DMS 273 (cell line): Measurements from ENCODE around the gene TMEM81.

Source experiments
- DNase-seq: peaks from one replicate; lab custom pipeline; 2025; ENCODE audit not compliant: unreplicated experiment; lab: John Stamatoyannopoulos, UW

TMEM81 gene, protein sequence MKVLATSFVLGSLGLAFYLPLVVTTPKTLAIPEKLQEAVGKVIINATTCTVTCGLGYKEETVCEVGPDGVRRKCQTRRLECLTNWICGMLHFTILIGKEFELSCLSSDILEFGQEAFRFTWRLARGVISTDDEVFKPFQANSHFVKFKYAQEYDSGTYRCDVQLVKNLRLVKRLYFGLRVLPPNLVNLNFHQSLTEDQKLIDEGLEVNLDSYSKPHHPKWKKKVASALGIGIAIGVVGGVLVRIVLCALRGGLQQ

DNA sequence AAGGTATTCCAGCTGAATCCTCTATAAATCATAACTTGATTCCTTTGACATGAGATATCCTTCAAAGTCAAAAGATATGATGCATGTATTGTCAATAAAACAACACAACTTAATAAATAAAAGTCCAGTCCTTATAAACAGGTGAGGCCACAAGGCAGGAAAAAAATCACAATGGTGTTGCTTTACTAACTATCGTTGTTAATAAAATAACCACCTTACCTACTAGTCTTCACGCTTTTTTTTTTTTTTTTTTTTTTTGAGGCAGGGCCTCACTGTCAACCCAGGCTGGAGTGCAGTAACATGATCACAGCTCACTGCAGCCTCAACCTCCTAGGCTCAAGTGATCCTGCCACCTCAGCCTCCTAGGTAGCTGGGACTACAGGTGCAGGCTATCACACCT is at the start of gene TMEM81:
TMEM81 (minus strand) TSS at position 101 of the 400 bp plus-strand sequence. CDS start 140 bp downstream, outside the sequence.
- DNase-seq = no peak

- DNase-seq = no peak
Measured at GRCh38 chr1:205133287-205133686, 49.0 kb upstream of the TMEM81 start.

DNA sequence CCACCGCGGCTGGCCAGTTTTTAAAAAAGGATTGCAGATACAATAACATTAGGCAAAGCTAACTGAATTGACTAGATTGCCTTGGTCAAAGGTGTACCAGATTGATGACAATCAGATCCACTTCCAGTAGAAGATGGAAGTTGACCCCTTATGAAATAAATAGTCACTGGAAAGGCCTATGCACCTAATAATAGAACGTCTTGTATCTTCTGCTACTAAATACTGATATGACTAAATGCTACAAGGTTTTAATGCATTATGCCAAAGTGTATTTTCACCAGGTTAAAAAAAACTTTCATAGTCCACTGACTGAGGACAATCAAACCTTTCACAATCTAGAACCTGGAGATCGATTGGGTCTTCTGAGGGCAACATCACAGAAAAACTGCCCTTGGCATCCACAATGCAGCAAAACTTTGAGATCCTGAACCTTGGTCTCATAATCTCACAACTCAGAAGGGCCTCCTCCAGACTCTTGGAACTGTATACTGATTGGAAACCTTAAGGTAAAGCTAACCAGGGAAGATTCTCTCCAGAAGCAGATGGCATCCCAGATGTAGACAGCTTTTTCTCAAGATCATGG is 45.3 kb upstream of the TMEM81 start:
- DNase-seq = peak; percentile 18

DNA sequence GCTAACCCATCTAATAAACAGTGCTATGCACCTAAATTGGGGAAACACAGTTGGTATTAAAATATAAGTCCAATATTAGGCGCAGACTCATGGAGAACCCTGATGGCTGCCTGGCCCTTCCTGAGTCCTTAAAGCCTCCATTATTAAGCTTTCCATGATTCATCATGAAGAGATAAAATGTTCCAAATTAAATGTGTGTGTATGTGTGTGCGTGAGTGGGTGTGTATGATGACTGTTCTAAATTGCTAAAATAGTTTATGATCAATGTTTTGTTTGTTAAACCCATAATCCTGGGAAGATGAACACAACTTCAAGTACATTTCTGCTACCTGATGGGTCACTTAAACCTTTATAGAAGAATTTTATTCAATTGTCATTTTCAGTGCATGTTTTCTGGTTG is 43.8 kb upstream of the TMEM81 start:
- DNase-seq = no peak

- no peak for DNase-seq
Measured at GRCh38 chr1:205127646-205128045, 43.4 kb upstream of the TMEM81 start.

DNA sequence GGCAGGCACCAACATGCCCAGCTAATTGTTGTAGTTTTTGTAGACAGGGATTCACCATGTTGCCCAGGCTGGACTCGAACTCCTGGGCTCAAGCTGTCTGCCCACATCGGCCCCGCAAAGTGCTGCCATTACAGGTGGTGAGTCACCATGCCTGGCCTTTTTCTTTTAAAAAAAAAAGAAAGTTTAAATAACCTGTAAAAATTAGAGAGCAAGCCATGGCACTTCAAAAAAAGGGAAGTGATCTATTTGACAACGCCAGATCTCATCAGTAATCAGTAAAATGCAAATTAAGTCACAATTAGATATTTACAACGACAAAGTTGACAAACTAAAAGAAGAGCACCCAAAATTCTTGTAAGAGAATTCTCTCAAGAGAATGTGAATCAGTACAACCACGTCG is 40.5 kb upstream of the TMEM81 start:
- DNase-seq = no peak

DNA sequence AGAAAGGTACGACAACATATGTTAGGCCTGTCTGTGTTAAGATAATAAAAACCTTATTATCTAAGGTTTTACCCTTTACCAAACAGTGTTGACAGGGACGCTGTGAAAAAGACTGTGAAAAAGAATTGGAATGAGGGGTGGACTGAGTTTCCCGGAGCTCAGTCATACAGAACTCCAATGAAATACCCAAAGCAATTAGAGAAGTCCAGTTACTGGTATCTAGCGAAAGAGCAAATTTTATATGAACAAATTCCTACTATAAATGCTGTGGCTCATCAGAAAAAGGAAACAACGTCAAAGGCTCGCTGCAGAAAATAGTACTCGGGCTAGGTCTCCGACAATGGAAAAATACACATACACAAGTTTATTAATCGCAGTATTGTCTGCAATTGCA is 38.2 kb upstream of the TMEM81 start:
- DNase-seq = peak; percentile 41

DNA sequence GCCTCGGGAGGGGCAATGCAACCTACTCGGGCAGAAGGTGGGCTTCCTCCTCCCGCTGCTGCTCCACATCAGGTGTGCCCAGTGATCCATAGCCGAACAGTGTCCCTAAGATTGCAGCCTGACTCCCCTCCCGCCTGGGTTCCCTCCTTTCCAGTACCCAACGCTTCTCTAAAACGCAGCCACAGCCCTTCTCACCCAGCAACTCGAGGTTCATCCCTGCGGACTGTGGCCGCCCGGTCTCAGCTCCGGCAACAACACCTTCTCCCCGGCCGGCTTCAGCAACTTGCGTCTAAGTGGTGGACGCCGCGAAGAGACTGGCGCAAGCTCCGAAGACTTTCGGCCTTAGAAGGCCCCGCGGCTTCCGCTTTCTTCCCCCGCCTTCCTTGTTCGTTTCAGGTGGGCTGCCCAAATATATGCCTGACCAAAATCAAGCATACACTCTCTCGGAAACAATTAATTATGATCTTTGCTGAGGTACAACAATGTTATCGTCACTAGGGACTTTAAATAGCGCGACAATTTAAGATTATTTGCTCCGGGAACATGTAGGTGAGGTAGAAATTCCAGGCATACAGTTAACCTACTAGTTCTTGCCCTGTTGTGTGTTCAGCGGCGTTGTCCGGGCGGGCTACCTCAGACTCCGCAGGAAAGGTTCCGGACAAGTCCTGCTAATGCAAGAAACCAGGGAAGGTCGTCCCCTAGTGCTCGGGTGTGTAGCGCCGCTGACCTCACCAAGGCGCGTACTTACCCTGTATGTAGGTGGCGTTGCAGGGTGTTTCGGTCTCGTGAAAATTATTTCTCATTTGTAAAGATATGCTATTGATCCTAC is 37.6 kb upstream of the TMEM81 start, which contains the start of gene RBBP5:
RBBP5 (minus strand) TSS at position 319 of the 829 bp plus-strand sequence; CDS start at position 214, 105 bp downstream.
- DNase-seq = peak; percentile 99

DNA sequence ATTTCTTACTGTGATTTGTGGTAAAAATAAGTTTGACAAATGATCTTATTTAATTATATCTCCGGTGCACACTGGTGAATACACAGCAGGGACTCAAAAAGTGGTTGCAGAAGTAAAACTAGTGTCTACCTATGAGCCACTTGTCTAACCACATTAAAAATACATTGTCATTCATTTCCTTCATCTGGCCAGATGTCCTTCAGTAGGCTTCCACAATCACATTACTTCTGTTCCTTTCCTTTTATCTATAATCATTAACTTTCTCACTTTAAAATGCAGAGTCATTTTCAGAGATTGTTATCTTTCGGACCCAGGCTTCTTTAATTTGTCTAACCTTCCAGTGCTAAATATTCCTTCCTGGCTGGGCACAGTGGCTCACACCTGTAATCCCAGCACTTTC is 34.5 kb upstream of the TMEM81 start:
- DNase-seq = no peak

- DNase-seq = no peak
Measured at GRCh38 chr1:205111354-205111753, 27.1 kb upstream of the TMEM81 start.

DNA sequence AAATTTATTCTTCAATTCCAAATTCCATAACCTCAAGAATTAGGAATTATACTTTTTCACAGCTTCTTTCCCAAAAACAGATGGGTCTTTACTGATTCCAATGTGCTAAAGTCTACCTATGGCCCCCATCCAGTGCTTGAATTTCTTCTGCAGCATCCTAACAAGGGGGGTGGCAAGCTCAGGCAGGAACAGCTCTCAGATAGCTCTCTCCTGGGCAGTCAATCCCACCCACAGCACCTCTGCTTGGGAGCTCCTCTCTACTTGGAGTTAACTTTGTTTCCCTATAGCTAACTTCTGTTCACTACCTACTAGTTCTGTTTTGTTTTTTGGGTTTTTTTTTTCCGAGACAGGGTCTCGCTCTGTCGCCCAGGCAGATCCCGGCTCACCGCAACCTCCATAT is 25.5 kb upstream of the TMEM81 start:
- DNase-seq = no peak

- no peak for DNase-seq
Measured at GRCh38 chr1:205109269-205109668, 25.0 kb upstream of the TMEM81 start.

DNA sequence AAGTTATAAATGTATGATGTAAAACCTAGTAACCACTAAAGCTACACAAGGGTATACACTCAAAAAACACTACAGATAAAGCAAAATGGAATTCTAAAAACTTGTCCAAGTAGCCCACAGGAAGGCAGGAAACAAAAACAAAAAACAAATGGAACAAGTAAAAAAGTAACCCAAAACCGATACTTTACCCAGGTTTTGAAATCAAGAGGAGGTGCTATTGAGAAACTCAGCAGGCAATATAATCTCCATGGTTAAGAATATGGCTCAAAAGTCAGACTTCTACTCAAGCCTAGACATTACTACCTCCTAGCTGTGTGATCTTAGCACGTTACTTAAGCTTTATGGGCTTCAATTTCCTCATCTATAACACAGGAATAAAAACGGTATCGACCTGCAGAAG is 24.2 kb upstream of the TMEM81 start:
- DNase-seq = no peak

DNA sequence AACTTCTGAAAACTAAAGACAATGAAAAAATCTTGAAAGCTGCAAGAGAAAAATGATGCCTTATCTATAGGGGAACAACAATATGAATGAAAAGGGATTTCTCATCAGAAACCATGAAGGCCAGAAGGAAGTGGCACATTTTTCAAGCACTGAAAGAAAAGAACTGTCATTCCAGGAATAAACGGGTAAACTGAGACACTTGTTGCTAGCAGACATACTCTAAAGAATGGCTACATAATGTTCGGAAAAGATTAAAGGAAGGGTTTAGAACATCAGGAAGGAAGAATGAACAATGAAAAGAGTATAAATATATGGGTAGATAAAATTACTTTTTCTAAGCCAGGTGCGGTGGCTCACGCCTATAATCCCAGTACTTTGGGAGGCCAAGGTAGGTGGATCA is 23.1 kb upstream of the TMEM81 start:
- no peak for DNase-seq

DNA sequence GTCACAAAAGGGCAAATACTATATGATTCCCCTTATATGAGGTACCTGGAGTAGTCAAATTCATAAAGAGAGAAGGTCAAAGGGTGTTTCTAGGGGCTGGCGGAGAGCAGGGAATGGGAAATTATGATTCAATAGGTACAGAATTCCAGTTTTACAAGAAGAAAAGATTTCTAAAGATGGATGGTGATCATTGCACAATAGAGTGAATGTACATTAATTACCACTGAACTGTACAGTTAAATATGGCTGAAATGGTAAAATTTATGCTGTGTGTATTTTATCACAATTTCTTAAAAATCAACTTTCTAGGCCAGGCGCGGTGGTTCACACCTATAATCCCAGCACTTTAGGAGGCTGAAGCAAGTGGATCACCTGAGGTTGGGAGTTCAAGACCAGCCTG is 18.1 kb upstream of the TMEM81 start:
- no peak for DNase-seq

GRCh38 chr1:205098242-205098641 is 14.0 kb upstream of the TMEM81 start:
- DNase-seq = no peak

DNA sequence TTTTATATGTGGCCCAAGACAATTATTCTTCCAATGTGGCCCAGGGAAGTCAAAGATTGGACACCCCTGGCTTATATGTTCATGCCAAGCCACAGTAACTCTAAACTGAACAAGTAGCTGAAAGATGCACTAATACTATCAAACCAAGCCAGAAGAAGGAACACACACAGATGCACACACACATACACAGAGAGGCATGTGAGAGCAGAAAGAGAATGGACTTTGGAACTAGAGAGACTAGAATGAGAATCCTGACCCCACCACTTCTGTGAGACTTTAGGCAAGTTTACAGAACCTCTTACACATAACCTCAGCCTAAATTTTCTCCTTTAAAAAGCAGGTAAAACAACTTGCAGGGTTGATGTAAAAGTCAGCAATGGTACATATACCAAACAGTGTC is 11.2 kb upstream of the TMEM81 start:
- no peak for DNase-seq

GRCh38 chr1:205091043-205091740 is 6.9 kb upstream of the TMEM81 start:
- peak; percentile 65 for DNase-seq

GRCh38 chr1:205088341-205088740 is 4.1 kb upstream of the TMEM81 start:
- no peak for DNase-seq

DNA sequence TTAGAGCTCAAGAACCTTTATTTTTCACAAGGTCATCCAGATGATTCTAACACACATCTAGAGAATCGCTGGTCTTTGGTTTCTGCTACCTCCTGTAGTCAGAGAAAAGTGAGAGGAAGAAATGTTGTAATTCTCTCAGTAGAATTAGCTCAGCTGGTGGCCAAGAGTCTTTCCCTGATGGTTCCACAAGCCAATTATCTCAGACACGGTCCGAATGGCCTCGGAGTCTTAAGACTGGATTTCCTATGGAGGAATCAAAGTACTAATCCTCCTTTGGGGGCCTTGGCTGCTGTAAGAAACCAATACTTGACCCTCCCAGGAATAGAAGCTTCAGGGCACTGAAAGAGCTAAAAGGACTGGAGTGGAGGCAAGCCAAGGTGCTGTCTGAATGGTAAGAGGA is 1.8 kb downstream of the TMEM81 start:
- no peak for DNase-seq

DNA sequence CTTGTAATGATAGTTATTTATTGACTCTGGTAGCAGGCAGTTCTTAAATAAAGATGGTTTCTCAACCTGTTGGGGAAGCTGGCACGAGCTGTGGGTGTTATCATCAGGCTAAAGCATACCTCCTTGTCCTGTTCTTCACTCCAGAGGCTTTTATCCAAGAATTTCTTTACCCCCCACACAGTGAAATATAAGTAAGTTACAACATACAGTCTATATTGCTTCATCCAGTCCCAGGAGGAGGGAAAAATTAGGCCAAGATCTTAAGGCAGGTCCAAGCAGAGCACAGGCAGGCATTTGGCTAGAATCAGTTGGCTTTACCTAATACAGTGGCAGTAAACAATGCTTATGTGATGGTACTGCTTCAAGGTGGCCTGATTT is 6.3 kb downstream of the TMEM81 start:
- no peak for DNase-seq
